ENCODE measurements around the gene CCN5.
"Not testable (repeated sequence)": the region's sequence is repeated elsewhere in the genome, so short reads cannot be mapped to it uniquely, and the experiment has no call there.

CCN5 gene

DNA sequence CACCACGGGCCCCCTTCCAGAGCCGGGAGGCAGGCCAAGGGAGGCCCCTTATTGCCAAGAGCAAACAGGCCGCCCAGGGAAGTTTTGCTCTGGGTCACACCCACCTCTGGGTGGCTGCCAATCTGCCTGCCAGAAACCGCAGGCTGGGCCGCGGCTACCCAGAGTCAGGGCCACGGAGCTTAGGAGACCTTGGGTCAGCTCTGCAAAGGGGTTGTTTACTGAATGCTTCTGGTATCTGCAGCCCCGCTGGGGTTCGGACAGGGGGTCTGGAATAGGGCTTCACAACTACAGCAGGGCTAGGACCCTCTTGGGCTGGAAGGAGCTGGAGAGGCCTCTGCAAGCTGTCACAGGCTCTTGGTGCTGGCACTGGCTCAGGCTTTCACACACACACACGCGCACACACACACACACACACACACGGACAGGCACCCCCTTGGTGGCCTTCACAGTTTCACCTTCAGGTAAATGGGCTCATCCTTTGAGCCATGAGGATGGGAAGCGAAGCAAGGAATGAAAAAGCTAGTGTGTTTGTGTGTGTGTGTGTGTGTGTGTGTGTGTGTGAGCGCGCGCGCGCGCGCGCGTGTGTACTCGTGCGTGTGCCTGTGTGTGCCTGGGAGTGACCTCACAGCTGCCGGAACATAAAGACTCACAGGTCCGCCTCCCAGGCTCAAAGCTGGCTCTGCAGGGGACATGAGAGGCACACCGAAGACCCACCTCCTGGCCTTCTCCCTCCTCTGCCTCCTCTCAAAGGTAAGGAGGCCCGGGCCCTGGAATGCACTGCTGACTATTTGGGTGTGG lies at the start of gene CCN5:
CCN5 (plus strand) TSS at position 669 of the 798 bp plus-strand sequence; CDS start at position 691, 22 bp downstream.
- H3K27ac ChIP-seq = peak within 1 kb of the TSS; percentile 56
- TF ChIP-seq, protein P1, sequence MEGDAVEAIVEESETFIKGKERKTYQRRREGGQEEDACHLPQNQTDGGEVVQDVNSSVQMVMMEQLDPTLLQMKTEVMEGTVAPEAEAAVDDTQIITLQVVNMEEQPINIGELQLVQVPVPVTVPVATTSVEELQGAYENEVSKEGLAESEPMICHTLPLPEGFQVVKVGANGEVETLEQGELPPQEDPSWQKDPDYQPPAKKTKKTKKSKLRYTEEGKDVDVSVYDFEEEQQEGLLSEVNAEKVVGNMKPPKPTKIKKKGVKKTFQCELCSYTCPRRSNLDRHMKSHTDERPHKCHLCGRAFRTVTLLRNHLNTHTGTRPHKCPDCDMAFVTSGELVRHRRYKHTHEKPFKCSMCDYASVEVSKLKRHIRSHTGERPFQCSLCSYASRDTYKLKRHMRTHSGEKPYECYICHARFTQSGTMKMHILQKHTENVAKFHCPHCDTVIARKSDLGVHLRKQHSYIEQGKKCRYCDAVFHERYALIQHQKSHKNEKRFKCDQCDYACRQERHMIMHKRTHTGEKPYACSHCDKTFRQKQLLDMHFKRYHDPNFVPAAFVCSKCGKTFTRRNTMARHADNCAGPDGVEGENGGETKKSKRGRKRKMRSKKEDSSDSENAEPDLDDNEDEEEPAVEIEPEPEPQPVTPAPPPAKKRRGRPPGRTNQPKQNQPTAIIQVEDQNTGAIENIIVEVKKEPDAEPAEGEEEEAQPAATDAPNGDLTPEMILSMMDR (conservative IDR thresholded peaks at IDR 0.05) = no peak

GRCh38 chr20:44666066-44666465 lies 49.1 kb upstream of the CCN5 start:
- no peak overlapping the region for H3K27ac ChIP-seq
- TF ChIP-seq, protein P1 (conservative IDR thresholded peaks at IDR 0.05) = no peak

DNA sequence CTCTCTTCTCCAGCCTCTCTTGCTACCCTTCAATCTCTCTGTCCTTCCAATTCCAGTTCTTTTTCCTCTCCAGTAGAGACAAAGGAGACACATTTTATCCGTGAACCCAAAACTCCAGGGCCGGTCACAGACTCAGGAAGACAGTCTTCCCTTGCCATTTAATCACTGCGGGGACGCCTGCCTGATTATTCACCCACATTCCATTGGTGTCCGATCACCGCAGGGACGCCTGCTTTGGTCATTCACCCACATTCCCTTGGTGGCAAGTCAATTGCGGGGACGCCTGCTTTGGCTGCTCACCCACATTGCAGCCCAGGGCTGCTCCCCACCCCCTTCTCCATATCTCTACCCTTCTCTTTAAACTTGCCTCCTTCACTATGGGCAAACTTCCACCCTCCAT lies 44.3 kb upstream of the CCN5 start:
- H3K27ac ChIP-seq = not testable (repeated sequence)

GRCh38 chr20:44671541-44671940 lies 43.6 kb upstream of the CCN5 start:
- not testable (repeated sequence) for H3K27ac ChIP-seq

DNA sequence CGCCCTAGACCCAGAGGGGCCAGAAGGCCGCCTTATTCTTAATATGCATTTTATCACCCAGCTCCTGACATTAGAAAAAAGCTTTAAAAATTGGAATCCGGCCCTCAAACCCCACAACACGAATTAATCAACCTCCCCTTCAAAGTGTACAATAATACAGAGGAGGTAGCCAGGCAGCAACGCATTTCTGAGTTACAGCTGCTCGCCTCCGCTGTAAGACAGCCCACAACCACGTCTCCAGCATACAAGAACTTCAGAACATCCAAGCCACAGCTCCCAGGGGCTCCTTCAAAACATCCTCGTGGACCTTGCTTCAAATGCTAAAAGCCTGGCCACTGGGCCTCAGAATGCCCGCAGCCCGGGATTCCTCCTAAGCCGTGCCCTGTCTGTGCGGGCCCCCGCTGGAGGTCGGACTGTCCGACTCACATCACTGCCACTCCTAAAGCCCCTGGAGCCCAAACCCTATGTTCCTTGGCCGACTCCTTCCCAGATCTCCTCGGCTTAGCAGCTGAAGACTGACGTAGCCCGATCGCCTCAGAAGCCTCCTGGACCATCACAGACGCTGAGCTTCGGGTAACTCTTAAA lies 42.8 kb upstream of the CCN5 start:
- H3K27ac ChIP-seq = not testable (repeated sequence)

DNA sequence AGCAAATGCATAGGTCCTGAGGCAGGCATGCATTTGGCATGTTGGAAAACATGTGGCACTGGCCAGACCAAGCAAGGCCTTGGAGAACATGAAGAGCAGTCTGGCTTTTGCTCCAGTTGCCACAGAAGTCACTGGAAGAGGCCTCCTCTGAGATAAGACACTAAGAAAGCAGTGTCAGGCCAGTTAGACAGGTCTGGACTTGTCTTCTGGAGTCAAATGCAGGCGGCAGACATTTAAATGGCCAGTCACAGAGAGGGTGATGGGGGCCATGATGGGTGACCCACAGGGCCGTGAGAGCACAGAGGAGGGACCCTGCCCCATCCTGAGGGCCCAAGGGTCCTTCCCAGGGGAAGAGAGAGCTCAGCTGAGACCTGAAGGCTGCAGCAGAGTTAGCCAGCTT lies 36.9 kb upstream of the CCN5 start:
- H3K27ac ChIP-seq = peak overlapping the region; percentile 71
- TF ChIP-seq, protein P1 (conservative IDR thresholded peaks at IDR 0.05) = no peak

DNA sequence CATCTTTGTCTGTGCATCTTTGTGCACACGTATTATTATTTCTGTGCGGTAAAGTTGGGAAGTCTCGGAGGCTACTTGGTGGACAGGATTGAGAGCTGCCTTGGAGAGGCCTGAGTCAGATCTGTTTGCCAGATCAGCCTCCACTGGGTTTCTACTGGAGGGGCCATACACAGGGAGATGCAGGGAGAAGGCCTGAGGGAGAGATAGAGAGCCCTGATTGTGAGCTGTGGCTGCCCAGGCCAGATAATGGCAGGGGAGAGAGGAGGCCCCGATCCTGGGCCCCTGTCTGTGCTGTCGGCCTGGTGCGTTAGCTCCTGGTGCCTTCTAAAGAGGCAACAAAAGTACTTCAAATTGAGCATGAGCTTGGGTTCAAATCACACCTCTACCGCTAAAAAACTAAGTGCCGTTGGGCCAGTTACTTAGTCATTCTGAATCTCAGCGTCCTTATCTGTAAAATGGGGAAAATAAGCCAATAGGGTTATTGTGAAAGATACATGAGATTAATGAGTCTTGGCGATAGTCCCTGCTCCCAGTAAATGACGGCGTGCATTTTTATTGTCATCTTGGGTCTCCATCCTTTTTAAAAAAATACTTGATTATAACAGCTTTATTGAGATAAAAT lies 36.1 kb upstream of the CCN5 start:
- TF ChIP-seq, protein P1 (conservative IDR thresholded peaks at IDR 0.05) = no peak
- H3K27ac ChIP-seq = peak overlapping the region; percentile 71

GRCh38 chr20:44681796-44682566 lies 33.2 kb upstream of the CCN5 start:
- H3K27ac ChIP-seq = no peak overlapping the region
- TF ChIP-seq, protein P1 (conservative IDR thresholded peaks at IDR 0.05) = no peak

All from VCaP (cell line).